ENCODE data around the gene SPINT1.

The SPINT1 gene

GRCh38 chr15:40821195-40821594 lies 22.7 kb upstream of the SPINT1 start:
- Histone ChIP-seq H3K36me3 (ENCODE audit: control insufficient read depth, insufficient read depth, low read length) (no peaks in the 10 kb centered on the region), H3K9ac (no peak overlapping the region), H3K4me2 (ENCODE audit: low read length) (no peak overlapping the region), H3K4me1 (peaks cover 7% of the 10 kb centered on the region), H2AFZ (no peak overlapping the region), H3K9me3 (ENCODE audit: control insufficient read depth, low read length) (no peaks in the 10 kb centered on the region), H3K27me3 (ENCODE audit: control insufficient read depth, insufficient read depth, low read length) (no peaks in the 10 kb centered on the region), H3K27ac (no peak overlapping the region), H3K79me2 (no peaks in the 10 kb centered on the region), H3K4me3 (ENCODE audit: low read depth, low read length) (no peak overlapping the region)
- no peak for TF ChIP-seq CTCF (IDR thresholded peaks at IDR 0.05)

GRCh38 chr15:40823572-40824343 lies 20.1 kb upstream of the SPINT1 start:
- no peak overlapping the region for H3K4me2 ChIP-seq (ENCODE audit: low read length)
- H3K4me3 ChIP-seq (ENCODE audit: low read depth, low read length) = no peak overlapping the region
- TF ChIP-seq CTCF (IDR thresholded peaks at IDR 0.05) = no peak
- no peak overlapping the region for H3K27ac ChIP-seq
- H3K4me1 ChIP-seq = peaks cover 13% of the 10 kb centered on the region
- H3K9me3 ChIP-seq (ENCODE audit: control insufficient read depth, low read length) = no peaks in the 10 kb centered on the region
- H2AFZ ChIP-seq = no peak overlapping the region
- H3K79me2 ChIP-seq = no peaks in the 10 kb centered on the region
- no peak overlapping the region for H3K9ac ChIP-seq
- H3K36me3 ChIP-seq (ENCODE audit: control insufficient read depth, insufficient read depth, low read length) = no peaks in the 10 kb centered on the region
- no peaks in the 10 kb centered on the region for H3K27me3 ChIP-seq (ENCODE audit: control insufficient read depth, insufficient read depth, low read length)

- no peaks in the 10 kb centered on the region for H3K79me2 ChIP-seq
- peaks cover 13% of the 10 kb centered on the region for H3K4me1 ChIP-seq
- no peak overlapping the region for H3K9ac ChIP-seq
- peak overlapping the region; percentile 56 for H2AFZ ChIP-seq
- H3K27ac ChIP-seq = peak overlapping the region; percentile 72
- no peaks in the 10 kb centered on the region for H3K36me3 ChIP-seq (ENCODE audit: control insufficient read depth, insufficient read depth, low read length)
- no peaks in the 10 kb centered on the region for H3K27me3 ChIP-seq (ENCODE audit: control insufficient read depth, insufficient read depth, low read length)
- no peak for TF ChIP-seq CTCF (IDR thresholded peaks at IDR 0.05)
- H3K9me3 ChIP-seq (ENCODE audit: control insufficient read depth, low read length) = no peaks in the 10 kb centered on the region
- H3K4me3 ChIP-seq (ENCODE audit: low read depth, low read length) = no peak overlapping the region
- peak overlapping the region; percentile 7 for H3K4me2 ChIP-seq (ENCODE audit: low read length)
Observed at GRCh38 chr15:40825661-40826422, 18.0 kb upstream of the SPINT1 start.

GRCh38 chr15:40826423-40827075 lies 17.3 kb upstream of the SPINT1 start:
- Histone ChIP-seq H2AFZ (no peak overlapping the region), H3K36me3 (ENCODE audit: control insufficient read depth, insufficient read depth, low read length) (no peaks in the 10 kb centered on the region), H3K79me2 (no peaks in the 10 kb centered on the region), H3K27ac (peak overlapping the region; percentile 72), H3K4me2 (ENCODE audit: low read length) (peak overlapping the region; percentile 7), H3K4me1 (peaks cover 13% of the 10 kb centered on the region), H3K9ac (no peak overlapping the region), H3K9me3 (ENCODE audit: control insufficient read depth, low read length) (no peaks in the 10 kb centered on the region), H3K27me3 (ENCODE audit: control insufficient read depth, insufficient read depth, low read length) (no peaks in the 10 kb centered on the region), H3K4me3 (ENCODE audit: low read depth, low read length) (no peak overlapping the region)
- TF ChIP-seq CTCF (IDR thresholded peaks at IDR 0.05) = no peak
